Activated T-cell treated with anti-CD3 and anti-CD28 coated beads for 1 hour (primary cell): ENCODE measurements around the gene HS3ST4.

Experiments used
- DNase-seq: peaks from one replicate; pipeline ENCODE4 v3.0.0-alpha.2; 2020; ENCODE audit warnings: low read depth

The HS3ST4 gene

GRCh38 chr16:25828510-25828909 is 136.8 kb downstream of the HS3ST4 start:
- no peak for DNase-seq

GRCh38 chr16:25832291-25832690 is 140.5 kb downstream of the HS3ST4 start:
- DNase-seq, result no peak

GRCh38 chr16:25834101-25834500 is 142.3 kb downstream of the HS3ST4 start:
- DNase-seq, result no peak

GRCh38 chr16:25835126-25835525 is 143.4 kb downstream of the HS3ST4 start:
- no peak for DNase-seq

GRCh38 chr16:25838724-25839186 is 147.0 kb downstream of the HS3ST4 start:
- DNase-seq, result no peak

GRCh38 chr16:25841761-25842160 is 150.0 kb downstream of the HS3ST4 start:
- DNase-seq, result no peak

GRCh38 chr16:25845901-25846300 is 154.1 kb downstream of the HS3ST4 start:
- no peak for DNase-seq

- no peak for DNase-seq
Measured at GRCh38 chr16:25854141-25854540, 162.4 kb downstream of the HS3ST4 start.

- no peak for DNase-seq
Measured at GRCh38 chr16:25855063-25855462, 163.3 kb downstream of the HS3ST4 start.

GRCh38 chr16:25855818-25856217 is 164.1 kb downstream of the HS3ST4 start:
- no peak for DNase-seq

GRCh38 chr16:25859645-25860044 is 167.9 kb downstream of the HS3ST4 start:
- DNase-seq, result no peak

- no peak for DNase-seq
Measured at GRCh38 chr16:25867041-25867440, 175.3 kb downstream of the HS3ST4 start.

- DNase-seq, result no peak
Measured at GRCh38 chr16:25868106-25868505, 176.3 kb downstream of the HS3ST4 start.

- DNase-seq, result no peak
Measured at GRCh38 chr16:25868706-25869370, 177.1 kb downstream of the HS3ST4 start.

- no peak for DNase-seq
Measured at GRCh38 chr16:25872369-25873070, 180.8 kb downstream of the HS3ST4 start.

- no peak for DNase-seq
Measured at GRCh38 chr16:25874196-25874595, 182.4 kb downstream of the HS3ST4 start.

GRCh38 chr16:25875956-25876598 is 184.3 kb downstream of the HS3ST4 start:
- DNase-seq, result no peak

GRCh38 chr16:25877103-25877502 is 185.3 kb downstream of the HS3ST4 start:
- no peak for DNase-seq

- no peak for DNase-seq
Measured at GRCh38 chr16:25886598-25886997, 194.8 kb downstream of the HS3ST4 start.

GRCh38 chr16:25888868-25889267 is 197.1 kb downstream of the HS3ST4 start:
- DNase-seq, result no peak

GRCh38 chr16:25893332-25893731 is 201.6 kb downstream of the HS3ST4 start:
- no peak for DNase-seq

- no peak for DNase-seq
Measured at GRCh38 chr16:25894093-25894492, 202.3 kb downstream of the HS3ST4 start.

- DNase-seq, result no peak
Measured at GRCh38 chr16:25895380-25895779, 203.6 kb downstream of the HS3ST4 start.
